Measurements from ENCODE around the gene KYNU.
"Not testable (repeated sequence)": the region's sequence is repeated elsewhere in the genome, so short reads cannot be mapped to it uniquely, and the experiment has no call there.

KYNU gene

GRCh38 chr2:143034292-143035074 lies 157.0 kb downstream of the KYNU start:
- DNase-seq, result peak; percentile 36 to 51

- no peak for DNase-seq
Observed at GRCh38 chr2:143051465-143051864, 174.0 kb downstream of the KYNU start.

DNA sequence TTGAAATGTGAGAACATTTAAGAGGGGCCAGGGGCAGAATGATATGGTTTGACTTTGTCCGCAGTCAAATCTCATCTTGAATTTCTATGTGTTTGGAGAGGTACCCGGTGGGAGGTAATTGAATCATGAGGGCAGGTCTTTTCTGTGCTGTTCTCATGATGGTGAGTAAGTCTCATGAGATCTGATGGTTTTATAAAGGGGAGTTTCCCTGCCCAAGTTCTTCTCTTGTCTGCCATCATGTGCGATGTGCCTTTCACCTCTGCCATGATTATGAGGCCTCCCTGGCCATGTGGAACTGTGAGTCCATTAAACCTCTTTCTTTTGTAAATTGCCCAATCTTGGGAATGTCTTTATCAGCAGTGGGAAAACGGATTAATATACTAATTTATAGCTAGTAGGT lies 176.0 kb downstream of the KYNU start:
- not testable (repeated sequence) for DNase-seq

DNA sequence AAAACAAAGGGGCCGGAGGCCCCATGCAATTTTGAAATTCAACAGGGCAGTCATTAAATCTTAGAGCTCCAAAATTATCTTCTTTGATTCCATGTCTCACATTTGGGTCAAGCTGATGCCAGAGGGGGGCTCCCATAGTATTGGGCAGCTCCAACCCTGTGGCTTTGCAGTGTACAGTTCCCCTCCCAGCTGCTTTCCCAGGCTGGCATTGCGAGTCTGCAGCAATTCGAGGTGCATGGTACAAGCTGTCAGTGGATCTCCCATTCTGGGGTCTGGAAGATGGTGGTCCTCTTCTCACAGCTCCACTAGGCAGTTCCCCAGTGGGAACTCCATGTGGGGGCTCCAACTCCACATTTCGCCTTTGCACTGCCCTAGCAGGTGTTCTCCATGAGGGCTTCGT lies 179.1 kb downstream of the KYNU start:
- DNase-seq, result no peak

- DNase-seq, result no peak
Observed at GRCh38 chr2:143058851-143059250, 181.4 kb downstream of the KYNU start.

GRCh38 chr2:143063612-143064200 lies 186.2 kb downstream of the KYNU start:
- no peak for DNase-seq

DNA sequence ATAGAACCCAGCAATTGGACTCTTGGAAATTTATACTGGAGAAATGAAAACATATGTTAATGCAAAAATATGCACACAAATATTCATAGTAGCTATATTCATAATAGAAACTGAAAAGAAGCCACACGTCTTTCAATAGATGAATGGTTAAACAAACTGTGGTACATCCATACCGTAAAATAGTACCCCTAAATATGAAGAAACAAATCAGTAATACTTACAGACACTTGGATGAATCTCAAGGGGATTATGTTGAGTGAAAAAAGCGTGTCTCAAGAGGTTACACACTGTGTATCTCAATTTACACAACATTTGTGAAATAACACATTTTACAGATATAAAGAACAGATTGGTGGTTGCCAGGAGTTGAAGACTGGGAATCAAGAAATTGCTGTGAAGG lies 190.6 kb downstream of the KYNU start:
- no peak for DNase-seq

DNA sequence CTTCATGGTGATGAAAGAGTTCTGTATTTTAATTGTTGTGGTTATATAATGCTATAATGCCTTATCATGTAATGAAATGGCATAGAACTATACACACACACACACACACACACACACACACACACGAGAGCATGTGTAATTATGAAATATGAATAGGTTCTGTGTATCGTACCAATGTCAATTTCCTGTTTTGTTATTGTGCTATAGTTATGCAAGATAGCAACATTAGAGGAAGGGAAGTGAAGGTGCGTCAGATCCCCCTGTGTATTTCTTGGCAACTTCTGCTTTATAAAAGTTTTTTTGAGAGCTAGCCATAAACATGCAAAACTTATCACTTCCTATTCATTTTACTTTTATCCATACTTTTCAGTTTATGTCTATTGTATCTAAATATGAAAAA lies 191.0 kb downstream of the KYNU start:
- DNase-seq, result no peak

GRCh38 chr2:143070704-143071103 lies 193.2 kb downstream of the KYNU start:
- no peak for DNase-seq

DNA sequence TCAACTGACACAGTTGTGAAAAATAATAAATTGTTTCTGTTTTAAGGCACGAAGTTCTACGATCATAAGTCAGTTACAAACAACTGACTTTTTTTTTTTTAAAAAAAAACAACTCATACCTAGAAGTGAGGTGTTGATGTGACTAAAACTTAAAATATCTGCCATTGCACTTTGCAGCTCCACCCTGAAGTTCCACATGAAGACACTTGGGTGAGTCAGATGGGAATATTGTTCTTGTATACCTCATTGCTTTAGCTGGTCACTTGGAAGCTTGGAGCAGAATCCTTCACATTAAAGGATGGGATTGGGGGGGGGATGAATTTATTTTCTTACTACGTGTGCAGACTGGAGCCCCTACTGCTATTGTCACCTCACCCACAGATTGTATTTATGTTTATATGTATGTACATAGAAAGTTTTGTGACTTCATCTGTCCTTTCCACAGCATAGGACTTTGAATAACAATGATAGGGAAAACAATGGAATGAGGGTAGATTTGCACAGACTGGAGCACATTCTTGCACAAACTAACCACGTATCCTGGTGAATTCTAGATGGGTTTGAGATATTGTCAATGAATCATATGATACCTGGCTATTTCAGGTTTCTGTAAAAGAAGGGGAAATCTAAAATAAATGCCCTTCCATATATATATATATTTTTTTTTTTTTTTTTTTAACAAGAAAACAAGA lies 193.9 kb downstream of the KYNU start:
- no peak for DNase-seq

GRCh38 chr2:143074913-143075312 lies 197.4 kb downstream of the KYNU start:
- DNase-seq, result not testable (repeated sequence)

GRCh38 chr2:143075711-143076110 lies 198.2 kb downstream of the KYNU start:
- DNase-seq, result no peak

GRCh38 chr2:143078104-143078503 lies 200.6 kb downstream of the KYNU start:
- DNase-seq, result no peak

GRCh38 chr2:143081616-143082015 lies 204.2 kb downstream of the KYNU start:
- no peak for DNase-seq

GRCh38 chr2:143083636-143084035 lies 206.2 kb downstream of the KYNU start:
- no peak for DNase-seq

DNA sequence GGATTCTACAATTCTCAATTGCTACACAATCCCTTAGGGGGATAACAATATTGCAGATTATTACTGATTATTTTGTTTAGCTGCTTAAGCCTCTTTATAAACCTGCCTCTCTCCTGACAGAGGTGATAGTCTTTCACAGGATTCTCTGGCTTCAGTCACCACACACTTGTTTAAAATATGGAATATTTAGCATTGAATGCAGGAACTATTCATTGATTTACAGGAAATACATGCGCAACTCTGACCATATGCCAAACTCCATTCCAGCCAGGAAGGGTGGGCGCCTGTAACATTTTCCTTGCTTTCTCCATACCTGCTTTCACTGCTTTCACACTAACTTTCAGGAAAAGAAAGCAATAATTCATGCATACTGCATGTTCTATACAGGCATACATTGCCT lies 207.0 kb downstream of the KYNU start:
- no peak for DNase-seq

DNA sequence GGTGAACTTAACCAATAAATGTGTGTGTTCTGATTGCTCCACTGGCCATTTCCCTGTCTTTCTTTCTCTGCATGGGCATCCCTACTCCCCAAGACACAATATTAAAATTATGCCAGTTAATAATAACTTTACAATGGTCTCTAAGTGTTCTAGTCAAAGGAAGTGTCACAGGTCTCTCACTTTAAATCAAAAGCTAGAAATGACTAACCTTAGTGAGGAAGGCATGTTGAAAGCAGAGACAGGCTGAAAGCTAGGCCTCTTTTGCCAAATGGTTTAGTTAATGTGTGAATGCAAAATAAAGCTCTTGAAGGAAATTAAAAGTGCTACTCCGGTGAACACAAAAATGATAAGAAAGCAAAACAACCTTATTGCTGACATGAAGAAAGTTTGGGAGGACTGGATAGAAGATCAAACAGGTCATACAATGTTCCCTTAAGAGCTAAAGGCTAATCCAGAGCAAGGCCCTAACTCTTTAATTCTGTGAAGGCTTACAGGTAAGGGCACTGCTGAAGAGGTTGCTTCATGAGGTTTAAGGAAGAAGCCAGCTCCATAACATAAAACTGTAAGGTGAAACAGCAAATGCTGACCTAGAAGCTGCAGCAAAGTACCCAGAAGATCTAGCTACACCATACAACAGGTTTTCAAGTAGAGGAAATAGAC lies 207.8 kb downstream of the KYNU start:
- DNase-seq, result no peak

GRCh38 chr2:143087033-143087432 lies 209.6 kb downstream of the KYNU start:
- DNase-seq, result no peak

- DNase-seq, result no peak
Observed at GRCh38 chr2:143088388-143088787, 210.9 kb downstream of the KYNU start.

DNA sequence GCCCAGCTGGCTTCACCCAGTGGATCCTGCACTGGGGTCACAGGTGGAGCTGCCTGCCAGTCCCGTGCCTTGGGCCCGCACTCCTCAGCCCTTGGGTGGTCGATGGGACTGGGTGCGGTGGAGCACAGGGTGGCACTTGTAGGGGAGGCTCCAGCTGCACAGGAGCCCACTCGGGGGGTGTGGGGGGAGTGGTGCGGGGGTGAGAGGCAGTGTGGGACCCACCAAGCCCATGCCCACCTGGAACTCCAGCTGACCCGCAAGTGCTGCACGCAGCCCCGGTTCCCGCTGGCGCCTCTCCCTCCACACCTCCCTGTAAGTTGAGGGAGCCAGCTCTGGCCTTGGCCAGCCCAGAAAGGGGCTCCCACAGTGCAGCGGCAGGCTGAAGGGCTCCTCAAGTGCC lies 212.1 kb downstream of the KYNU start:
- not testable (repeated sequence) for DNase-seq
